DOHH2 (cell line): ENCODE data around the gene MYBL2.

Experiments used
- H3F3A ChIP-seq: fragments of 200-600 bp; sonication (generic), shearing (Covaris generic); 2 replicates; pipeline ENCODE4 v1.6.0; 2016; ENCODE audit warnings: antibody characterized with exemption, mild to moderate bottlenecking; ENCODE audit not compliant: control insufficient read depth, insufficient read depth
- H3K27ac ChIP-seq: fragments of 200-600 bp; sonication (generic); 2 replicates; pipeline ENCODE4 v1.5.1; 2014; ENCODE audit warnings: low read depth, mild to moderate bottlenecking, low read length, moderate library complexity
- H3K27me3 ChIP-seq: fragments of 200-600 bp; sonication (generic); 2 replicates; pipeline ENCODE4 v1.6.1; 2014; ENCODE audit warnings: mild to moderate bottlenecking, low read length, mixed read lengths; ENCODE audit not compliant: control insufficient read depth
- H3K36me3 ChIP-seq: fragments of 200-600 bp; sonication (generic); 2 replicates; pipeline ENCODE4 v1.6.1; 2014; ENCODE audit warnings: mild to moderate bottlenecking, low read length, moderate library complexity, mixed read lengths; ENCODE audit not compliant: control insufficient read depth
- H3K4me1 ChIP-seq: fragments of 200-600 bp; sonication (generic); 2 replicates; pipeline ENCODE4 v1.6.1; 2014; ENCODE audit warnings: mild to moderate bottlenecking, low read length, mixed read lengths; ENCODE audit not compliant: control insufficient read depth
- H3K4me2 ChIP-seq: fragments of 200-600 bp; sonication (generic); 2 replicates; pipeline ENCODE4 v1.6.0; 2014; ENCODE audit warnings: mild to moderate bottlenecking, low read length, moderate library complexity
- H3K4me3 ChIP-seq: fragments of 200-600 bp; sonication (generic); 2 replicates; pipeline ENCODE4 v1.5.1; 2014; ENCODE audit warnings: mild to moderate bottlenecking, low read length, mixed read lengths
- H3K79me2 ChIP-seq: fragments of 200-600 bp; sonication (generic); 2 replicates; pipeline ENCODE4 v1.6.1; 2014; ENCODE audit warnings: mild to moderate bottlenecking, low read length, mixed read lengths; ENCODE audit not compliant: control insufficient read depth
- H3K9me2 ChIP-seq: fragments of 200-600 bp; sonication (generic); replicated peaks from 2 replicates; pipeline ENCODE4 v1.6.1; 2014; ENCODE audit warnings: mild to moderate bottlenecking, low read length, mixed read lengths; ENCODE audit not compliant: control insufficient read depth
- H3K9me3 ChIP-seq: fragments of 200-600 bp; sonication (generic); 2 replicates; pipeline ENCODE4 v1.6.1; 2014; ENCODE audit warnings: antibody characterized with exemption, low read length, mixed read lengths; ENCODE audit not compliant: control insufficient read depth, insufficient read depth
- H4K20me1 ChIP-seq: fragments of 200-600 bp; sonication (generic); 2 replicates; pipeline ENCODE4 v1.6.0; 2014; ENCODE audit warnings: low read depth, mild to moderate bottlenecking, antibody characterized with exemption, low read length, moderate library complexity; ENCODE audit not compliant: control insufficient read depth, insufficient read depth
- EZH2phosphoT487 ChIP-seq: fragments of 200-600 bp; sonication (generic); IDR thresholded peaks from 2 replicates; pipeline ENCODE4 v1.6.1; 2017; ENCODE audit warnings: borderline replicate concordance, mild to moderate bottlenecking, antibody characterized with exemption, low read length, moderate library complexity, mixed read lengths
- TF ChIP-seq, protein P1 (sequence below): fragments of 200-600 bp; sonication (generic); IDR thresholded peaks from one replicate; pipeline ENCODE4 v1.5.1; 2014; ENCODE audit warnings: antibody characterized with exemption, mild to moderate bottlenecking, low read depth, low read length; ENCODE audit not compliant: poor library complexity, severe bottlenecking

Gene MYBL2

DNA sequence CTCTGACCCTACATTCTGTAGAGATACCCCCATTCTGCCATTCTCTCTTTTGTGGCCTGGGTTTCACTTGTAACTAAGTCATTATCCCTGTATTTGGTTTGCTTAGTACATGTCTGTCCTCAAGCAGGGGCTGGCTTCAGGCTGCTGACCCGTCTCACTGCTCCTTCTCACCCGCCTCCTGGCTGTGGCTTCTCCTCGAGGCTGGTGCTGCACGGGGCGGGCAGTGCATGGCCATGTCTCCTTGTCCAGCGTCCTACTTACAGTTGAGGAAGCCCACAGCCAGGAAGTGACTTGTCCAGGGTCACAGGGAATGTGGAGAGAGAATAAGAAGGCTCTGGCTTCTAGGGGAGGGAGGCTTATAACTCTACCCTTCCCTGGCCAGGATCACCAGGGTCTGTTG is 48.6 kb downstream of the MYBL2 start:
- Histone ChIP-seq H3K27ac (no peak overlapping the region), H3K4me2 (no peak overlapping the region), H4K20me1 (no peaks in the 10 kb centered on the region; the same call in 1 of the 2 replicates), H3K27me3 (no peaks in the 10 kb centered on the region), H3K9me2 (no peaks in the 10 kb centered on the region), H3K36me3 (peaks cover 87% of the 10 kb centered on the region), H3K4me3 (no peak overlapping the region), H3K79me2 (peaks cover 13% of the 10 kb centered on the region), H3F3A (peaks cover 2% of the 10 kb centered on the region; the same call in 1 of the 2 replicates), H3K9me3 (no peaks in the 10 kb centered on the region), H3K4me1 (peaks cover 18% of the 10 kb centered on the region)
- TF ChIP-seq, protein P1, sequence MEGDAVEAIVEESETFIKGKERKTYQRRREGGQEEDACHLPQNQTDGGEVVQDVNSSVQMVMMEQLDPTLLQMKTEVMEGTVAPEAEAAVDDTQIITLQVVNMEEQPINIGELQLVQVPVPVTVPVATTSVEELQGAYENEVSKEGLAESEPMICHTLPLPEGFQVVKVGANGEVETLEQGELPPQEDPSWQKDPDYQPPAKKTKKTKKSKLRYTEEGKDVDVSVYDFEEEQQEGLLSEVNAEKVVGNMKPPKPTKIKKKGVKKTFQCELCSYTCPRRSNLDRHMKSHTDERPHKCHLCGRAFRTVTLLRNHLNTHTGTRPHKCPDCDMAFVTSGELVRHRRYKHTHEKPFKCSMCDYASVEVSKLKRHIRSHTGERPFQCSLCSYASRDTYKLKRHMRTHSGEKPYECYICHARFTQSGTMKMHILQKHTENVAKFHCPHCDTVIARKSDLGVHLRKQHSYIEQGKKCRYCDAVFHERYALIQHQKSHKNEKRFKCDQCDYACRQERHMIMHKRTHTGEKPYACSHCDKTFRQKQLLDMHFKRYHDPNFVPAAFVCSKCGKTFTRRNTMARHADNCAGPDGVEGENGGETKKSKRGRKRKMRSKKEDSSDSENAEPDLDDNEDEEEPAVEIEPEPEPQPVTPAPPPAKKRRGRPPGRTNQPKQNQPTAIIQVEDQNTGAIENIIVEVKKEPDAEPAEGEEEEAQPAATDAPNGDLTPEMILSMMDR: no peak

DNA sequence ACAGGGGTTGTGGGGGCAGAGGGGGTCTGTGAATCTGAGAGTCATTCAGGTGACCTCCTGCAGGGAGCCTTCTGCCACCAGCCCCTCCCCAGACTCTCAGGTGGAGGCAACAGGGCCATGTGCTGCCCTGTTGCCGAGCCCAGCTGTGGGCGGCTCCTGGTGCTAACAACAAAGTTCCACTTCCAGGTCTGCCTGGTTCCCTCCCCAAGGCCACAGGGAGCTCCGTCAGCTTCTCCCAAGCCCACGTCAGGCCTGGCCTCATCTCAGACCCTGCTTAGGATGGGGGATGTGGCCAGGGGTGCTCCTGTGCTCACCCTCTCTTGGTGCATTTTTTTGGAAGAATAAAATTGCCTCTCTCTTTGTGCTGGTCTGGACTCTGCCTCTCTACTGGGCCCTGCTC is 49.2 kb downstream of the MYBL2 start:
- H3K27ac ChIP-seq: no peak overlapping the region
- H4K20me1 ChIP-seq: no peaks in the 10 kb centered on the region; the same call in 1 of the 2 replicates
- peaks cover 18% of the 10 kb centered on the region for H3K4me1 ChIP-seq
- no peak overlapping the region for H3K4me3 ChIP-seq
- peaks cover 81% of the 10 kb centered on the region for H3K36me3 ChIP-seq
- no peaks in the 10 kb centered on the region for H3K27me3 ChIP-seq
- TF ChIP-seq EZH2phosphoT487: no peak
- TF ChIP-seq, protein P1: no peak
- H3K4me2 ChIP-seq: no peak overlapping the region
- peaks cover 2% of the 10 kb centered on the region; the same call in 1 of the 2 replicates for H3F3A ChIP-seq
- no peaks in the 10 kb centered on the region for H3K9me3 ChIP-seq
- H3K79me2 ChIP-seq: peaks cover 10% of the 10 kb centered on the region
- no peaks in the 10 kb centered on the region for H3K9me2 ChIP-seq

- Histone ChIP-seq H3F3A (peaks cover 4% of the 10 kb centered on the region), H3K36me3 (peaks cover 73% of the 10 kb centered on the region), H3K9me3 (no peaks in the 10 kb centered on the region), H3K4me1 (peaks cover 21% of the 10 kb centered on the region), H3K27me3 (no peaks in the 10 kb centered on the region), H4K20me1 (no peaks in the 10 kb centered on the region; the same call in 1 of the 2 replicates), H3K27ac (no peak overlapping the region), H3K79me2 (peaks cover 1% of the 10 kb centered on the region; the same call in 1 of the 2 replicates), H3K4me2 (no peak overlapping the region), H3K4me3 (no peak overlapping the region), H3K9me2 (no peaks in the 10 kb centered on the region)
- TF ChIP-seq, protein P1: no peak
- TF ChIP-seq EZH2phosphoT487: no peak
Observed at GRCh38 chr20:43716757-43717615, 50.1 kb downstream of the MYBL2 start.
